WI38 (cell line): Measurements from ENCODE around the gene XXYLT1.

Source experiments
- H3K4me3 ChIP-seq: 2 replicates; pipeline ENCODE4 v1.5.1; 2011; ENCODE audit warnings: low read depth, mild to moderate bottlenecking, control low read depth, low read length
- CTCF ChIP-seq: IDR thresholded peaks from 2 replicates; pipeline ENCODE4 v1.5.1; 2012; ENCODE audit warnings: low read depth, mild to moderate bottlenecking, control low read depth, low read length

XXYLT1 gene

GRCh38 chr3:195209083-195209846 lies 61.7 kb downstream of the XXYLT1 start:
- TF ChIP-seq CTCF: no peak
- no peak overlapping the region for H3K4me3 ChIP-seq

- no peak for TF ChIP-seq CTCF
- no peak overlapping the region for H3K4me3 ChIP-seq
These were observed 62.3 kb downstream of the XXYLT1 start for GRCh38 chr3:195208631-195209030.

GRCh38 chr3:195208183-195208582 lies 62.8 kb downstream of the XXYLT1 start:
- H3K4me3 ChIP-seq: no peak overlapping the region
- no peak for TF ChIP-seq CTCF

GRCh38 chr3:195207731-195208130 lies 63.2 kb downstream of the XXYLT1 start:
- TF ChIP-seq CTCF: no peak

GRCh38 chr3:195207056-195207455 lies 63.9 kb downstream of the XXYLT1 start:
- no peak for TF ChIP-seq CTCF

More at GRCh38 chr3:195207731-195208130, 63.2 kb downstream of the XXYLT1 start:
- H3K4me3 ChIP-seq: no peak overlapping the region

GRCh38 chr3:195204360-195205163 lies 66.4 kb downstream of the XXYLT1 start:
- TF ChIP-seq CTCF: no peak
- H3K4me3 ChIP-seq: no peak overlapping the region

More at GRCh38 chr3:195207056-195207455, 63.9 kb downstream of the XXYLT1 start:
- no peak overlapping the region for H3K4me3 ChIP-seq

GRCh38 chr3:195203606-195204005 lies 67.4 kb downstream of the XXYLT1 start:
- no peak for TF ChIP-seq CTCF

More at GRCh38 chr3:195203606-195204005, 67.4 kb downstream of the XXYLT1 start:
- no peak overlapping the region for H3K4me3 ChIP-seq
